Measurements from ENCODE around the gene ZDHHC7.

ZDHHC7 gene

GRCh38 chr16:84930298-84931106, 80.8 kb downstream of the ZDHHC7 start:
- no peak overlapping the region for H3K9ac ChIP-seq (ENCODE audit: low read length in 5 of 5)
- peaks cover 0 to 31% (median 7%) of the 10 kb centered on the region in 5 donors for H3K27me3 ChIP-seq (ENCODE audit: control insufficient read depth in 5 of 5, insufficient read depth in 4 of 5, low read length in 5 of 5)
- no peak overlapping the region for H3K27ac ChIP-seq (ENCODE audit: low read depth, low read length)

GRCh38 chr16:84929421-84930297, 81.7 kb downstream of the ZDHHC7 start:
- Histone ChIP-seq H3K4me1 (ENCODE audit: control insufficient read depth in 5 of 5, insufficient read depth in 5 of 5, low read length in 5 of 5) (peaks cover 0 to 56% (median 46%) of the 10 kb centered on the region in 5 donors), H3K27ac (ENCODE audit: low read depth, low read length) (peak overlapping the region; percentile 46)

More at GRCh38 chr16:84930298-84931106, 80.8 kb downstream of the ZDHHC7 start:
- peaks cover 0 to 8% (median 3%) of the 10 kb centered on the region in 5 donors for H3K9me3 ChIP-seq (ENCODE audit: control insufficient read depth in 5 of 5, low read length in 5 of 5)
- H3K4me3 ChIP-seq (ENCODE audit: low read depth in 1 of 5, low read length in 5 of 5) = no peak overlapping the region
- no peaks in the 10 kb centered on the region for H3K36me3 ChIP-seq (ENCODE audit: control insufficient read depth in 5 of 5, insufficient read depth in 5 of 5, low read length in 5 of 5)
- peaks cover 0 to 48% (median 41%) of the 10 kb centered on the region in 5 donors for H3K4me1 ChIP-seq (ENCODE audit: control insufficient read depth in 5 of 5, insufficient read depth in 5 of 5, low read length in 5 of 5)

GRCh38 chr16:84928679-84929420, 82.5 kb downstream of the ZDHHC7 start:
- H3K4me3 ChIP-seq (ENCODE audit: low read depth in 1 of 5, low read length in 5 of 5) = no peak overlapping the region
- H3K9me3 ChIP-seq (ENCODE audit: control insufficient read depth in 5 of 5, low read length in 5 of 5) = peaks cover 0 to 8% (median 3%) of the 10 kb centered on the region in 5 donors
- H3K4me1 ChIP-seq (ENCODE audit: control insufficient read depth in 5 of 5, insufficient read depth in 5 of 5, low read length in 5 of 5) = peaks cover 0 to 57% (median 46%) of the 10 kb centered on the region in 5 donors
- peak overlapping the region; percentile 46 for H3K27ac ChIP-seq (ENCODE audit: low read depth, low read length)
- H3K36me3 ChIP-seq (ENCODE audit: control insufficient read depth in 5 of 5, insufficient read depth in 5 of 5, low read length in 5 of 5) = no peaks in the 10 kb centered on the region
- no peak overlapping the region for H3K9ac ChIP-seq (ENCODE audit: low read length in 5 of 5)
- peaks cover 0 to 36% (median 8%) of the 10 kb centered on the region in 5 donors for H3K27me3 ChIP-seq (ENCODE audit: control insufficient read depth in 5 of 5, insufficient read depth in 4 of 5, low read length in 5 of 5)

More at GRCh38 chr16:84929421-84930297, 81.7 kb downstream of the ZDHHC7 start:
- Histone ChIP-seq H3K9me3 (ENCODE audit: control insufficient read depth in 5 of 5, low read length in 5 of 5) (peaks cover 0 to 8% (median 3%) of the 10 kb centered on the region in 5 donors), H3K9ac (ENCODE audit: low read length in 5 of 5) (no peak overlapping the region), H3K36me3 (ENCODE audit: control insufficient read depth in 5 of 5, insufficient read depth in 5 of 5, low read length in 5 of 5) (no peaks in the 10 kb centered on the region), H3K4me3 (ENCODE audit: low read depth in 1 of 5, low read length in 5 of 5) (no peak overlapping the region), H3K27me3 (ENCODE audit: control insufficient read depth in 5 of 5, insufficient read depth in 4 of 5, low read length in 5 of 5) (peaks cover 0 to 33% (median 8%) of the 10 kb centered on the region in 5 donors)

GRCh38 chr16:84927621-84928591, 83.4 kb downstream of the ZDHHC7 start:
- Histone ChIP-seq H3K4me1 (ENCODE audit: control insufficient read depth in 5 of 5, insufficient read depth in 5 of 5, low read length in 5 of 5) (peaks cover 0 to 56% (median 46%) of the 10 kb centered on the region in 5 donors), H3K9me3 (ENCODE audit: control insufficient read depth in 5 of 5, low read length in 5 of 5) (peaks cover 0 to 8% (median 3%) of the 10 kb centered on the region in 5 donors), H3K27ac (ENCODE audit: low read depth, low read length) (no peak overlapping the region), H3K4me3 (ENCODE audit: low read depth in 1 of 5, low read length in 5 of 5) (no peak overlapping the region), H3K27me3 (ENCODE audit: control insufficient read depth in 5 of 5, insufficient read depth in 4 of 5, low read length in 5 of 5) (peaks cover 0 to 36% (median 8%) of the 10 kb centered on the region in 5 donors), H3K9ac (ENCODE audit: low read length in 5 of 5) (no peak overlapping the region), H3K36me3 (ENCODE audit: control insufficient read depth in 5 of 5, insufficient read depth in 5 of 5, low read length in 5 of 5) (no peaks in the 10 kb centered on the region)

- H3K36me3 ChIP-seq (ENCODE audit: control insufficient read depth in 5 of 5, insufficient read depth in 5 of 5, low read length in 5 of 5) = no peaks in the 10 kb centered on the region
- H3K27ac ChIP-seq (ENCODE audit: low read depth, low read length) = peak overlapping the region; percentile 10
- peaks cover 0 to 32% (median 8%) of the 10 kb centered on the region in 5 donors for H3K27me3 ChIP-seq (ENCODE audit: control insufficient read depth in 5 of 5, insufficient read depth in 4 of 5, low read length in 5 of 5)
- peaks cover 0 to 7% (median 3%) of the 10 kb centered on the region in 5 donors for H3K9me3 ChIP-seq (ENCODE audit: control insufficient read depth in 5 of 5, low read length in 5 of 5)
- peaks cover 2 to 65% (median 57%) of the 10 kb centered on the region in 5 donors for H3K4me1 ChIP-seq (ENCODE audit: control insufficient read depth in 5 of 5, insufficient read depth in 5 of 5, low read length in 5 of 5)
- no peak overlapping the region for H3K9ac ChIP-seq (ENCODE audit: low read length in 5 of 5)
- no peak overlapping the region for H3K4me3 ChIP-seq (ENCODE audit: low read depth in 1 of 5, low read length in 5 of 5)
Measured at GRCh38 chr16:84926462-84926861, 84.9 kb downstream of the ZDHHC7 start.

- Histone ChIP-seq H3K27ac (ENCODE audit: low read depth, low read length) (peak overlapping the region; percentile 10), H3K4me1 (ENCODE audit: control insufficient read depth in 5 of 5, insufficient read depth in 5 of 5, low read length in 5 of 5) (peaks cover 2 to 65% (median 57%) of the 10 kb centered on the region in 5 donors), H3K9ac (ENCODE audit: low read length in 5 of 5) (no peak overlapping the region), H3K9me3 (ENCODE audit: control insufficient read depth in 5 of 5, low read length in 5 of 5) (peaks cover 0 to 2% (median 1%) of the 10 kb centered on the region in 5 donors), H3K4me3 (ENCODE audit: low read depth in 1 of 5, low read length in 5 of 5) (no peak overlapping the region), H3K27me3 (ENCODE audit: control insufficient read depth in 5 of 5, insufficient read depth in 4 of 5, low read length in 5 of 5) (peaks cover 0 to 32% (median 8%) of the 10 kb centered on the region in 5 donors), H3K36me3 (ENCODE audit: control insufficient read depth in 5 of 5, insufficient read depth in 5 of 5, low read length in 5 of 5) (no peaks in the 10 kb centered on the region)
Measured at GRCh38 chr16:84925773-84926372, 85.5 kb downstream of the ZDHHC7 start.

GRCh38 chr16:84925092-84925772, 86.1 kb downstream of the ZDHHC7 start:
- Histone ChIP-seq H3K4me3 (ENCODE audit: low read depth in 1 of 5, low read length in 5 of 5) (no peak overlapping the region), H3K9ac (ENCODE audit: low read length in 5 of 5) (no peak overlapping the region), H3K4me1 (ENCODE audit: control insufficient read depth in 5 of 5, insufficient read depth in 5 of 5, low read length in 5 of 5) (peaks cover 2 to 64% (median 56%) of the 10 kb centered on the region in 5 donors), H3K36me3 (ENCODE audit: control insufficient read depth in 5 of 5, insufficient read depth in 5 of 5, low read length in 5 of 5) (no peaks in the 10 kb centered on the region), H3K9me3 (ENCODE audit: control insufficient read depth in 5 of 5, low read length in 5 of 5) (no peaks in the 10 kb centered on the region), H3K27me3 (ENCODE audit: control insufficient read depth in 5 of 5, insufficient read depth in 4 of 5, low read length in 5 of 5) (peaks cover 0 to 28% (median 8%) of the 10 kb centered on the region in 5 donors), H3K27ac (ENCODE audit: low read depth, low read length) (no peak overlapping the region)

- H3K4me1 ChIP-seq (ENCODE audit: control insufficient read depth in 5 of 5, insufficient read depth in 5 of 5, low read length in 5 of 5) = peaks cover 4 to 59% (median 51%) of the 10 kb centered on the region in 5 donors
- peak overlapping the region in 2 of 5 donors; percentile 35 to 58 for H3K4me3 ChIP-seq (ENCODE audit: low read depth in 1 of 5, low read length in 5 of 5)
- H3K27ac ChIP-seq (ENCODE audit: low read depth, low read length) = no peak overlapping the region
- no peaks in the 10 kb centered on the region for H3K9me3 ChIP-seq (ENCODE audit: control insufficient read depth in 5 of 5, low read length in 5 of 5)
- peaks cover 0 to 28% (median 8%) of the 10 kb centered on the region in 5 donors for H3K27me3 ChIP-seq (ENCODE audit: control insufficient read depth in 5 of 5, insufficient read depth in 4 of 5, low read length in 5 of 5)
- H3K9ac ChIP-seq (ENCODE audit: low read length in 5 of 5) = no peak overlapping the region
- no peaks in the 10 kb centered on the region for H3K36me3 ChIP-seq (ENCODE audit: control insufficient read depth in 5 of 5, insufficient read depth in 5 of 5, low read length in 5 of 5)
Measured at GRCh38 chr16:84924331-84925091, 86.8 kb downstream of the ZDHHC7 start.
